Parathyroid adenoma (tissue), 2 donors: ENCODE measurements around the gene ZEB2.

Experiments used
- H2AFZ ChIP-seq: fragments of 300-600 bp; sonication (generic); one replicate; pipeline ENCODE4 v1.7.0; 2017; ENCODE audit warnings: antibody characterized with exemption, mild to moderate bottlenecking
- H3K27ac ChIP-seq: fragments of 300-600 bp; sonication (generic); one replicate; pipeline ENCODE4 v1.7.0; 2017
- H3K27me3 ChIP-seq: fragments of 300-600 bp; sonication (generic); one replicate; pipeline ENCODE4 v1.7.0; 2017; ENCODE audit warnings: low read length; ENCODE audit not compliant: control insufficient read depth, insufficient read depth
- H3K36me3 ChIP-seq: fragments of 300-600 bp; sonication (generic); one replicate; pipeline ENCODE4 v1.7.0; 2017; ENCODE audit warnings: low read length; ENCODE audit not compliant: control insufficient read depth, insufficient read depth
- H3K4me1 ChIP-seq: fragments of 300-600 bp; sonication (generic); one replicate; pipeline ENCODE4 v1.7.0; 2017; ENCODE audit warnings: control low read depth
- H3K4me2 ChIP-seq: fragments of 300-600 bp; sonication (generic); one replicate; pipeline ENCODE4 v1.7.0; 2017; ENCODE audit warnings: low read length
- H3K4me3 ChIP-seq: fragments of 300-600 bp; sonication (generic); one replicate; pipeline ENCODE4 v1.7.0; 2017; ENCODE audit warnings: low read depth, low read length
- H3K79me2 ChIP-seq: fragments of 300-600 bp; sonication (generic); one replicate; pipeline ENCODE4 v1.7.0; 2017; ENCODE audit warnings: control low read depth
- H3K9ac ChIP-seq: fragments of 300-600 bp; sonication (generic); one replicate; pipeline ENCODE4 v1.7.0; 2017; ENCODE audit warnings: mild to moderate bottlenecking
- H3K9me3 ChIP-seq: fragments of 300-600 bp; sonication (generic); one replicate; pipeline ENCODE4 v1.7.0; 2017; ENCODE audit warnings: low read length; ENCODE audit not compliant: control insufficient read depth
- CTCF ChIP-seq: fragments of 300-600 bp; sonication (generic); IDR thresholded peaks from one replicate; pipeline ENCODE4 v1.7.0; 2017; ENCODE audit warnings: antibody characterized with exemption, mild to moderate bottlenecking
- donor health status: primary hyperparathyroidism.

ZEB2 gene

GRCh38 chr2:144459937-144460336 is 60.0 kb downstream of the ZEB2 start:
- Histone ChIP-seq H2AFZ (no peak overlapping the region), H3K79me2 (no peaks in the 10 kb centered on the region)

DNA sequence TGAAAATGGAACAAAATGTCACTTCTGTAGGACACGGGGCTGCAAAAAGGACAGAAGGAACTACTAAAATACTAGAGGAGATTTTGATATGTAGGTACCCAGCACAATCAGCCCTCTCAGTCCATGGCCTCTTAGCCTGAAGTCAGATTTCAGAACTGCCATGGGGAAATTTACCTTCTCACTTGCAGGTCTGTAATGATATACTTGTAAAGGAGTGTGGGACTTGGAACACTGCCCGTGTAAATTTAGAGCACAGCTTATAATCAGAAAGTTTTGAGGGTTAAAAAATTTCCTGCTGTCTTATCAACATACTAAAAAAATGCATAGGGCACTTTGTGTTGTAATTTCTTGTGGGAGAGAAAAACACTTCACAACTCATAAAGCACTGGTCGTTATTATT is 60.6 kb downstream of the ZEB2 start:
- no peak overlapping the region for H3K27ac ChIP-seq
- H3K27me3 ChIP-seq = no peaks in the 10 kb centered on the region
- H3K4me3 ChIP-seq = no peak overlapping the region
- TF ChIP-seq CTCF = no peak
- H3K79me2 ChIP-seq = no peaks in the 10 kb centered on the region
- H3K9ac ChIP-seq = no peak overlapping the region
- no peak overlapping the region for H2AFZ ChIP-seq
- H3K9me3 ChIP-seq = no peaks in the 10 kb centered on the region
- H3K4me2 ChIP-seq = no peak overlapping the region
- no peaks in the 10 kb centered on the region for H3K36me3 ChIP-seq
- H3K4me1 ChIP-seq = no peaks in the 10 kb centered on the region

More at GRCh38 chr2:144459937-144460336, 60.0 kb downstream of the ZEB2 start:
- Histone ChIP-seq H3K9me3 (no peaks in the 10 kb centered on the region), H3K27me3 (no peaks in the 10 kb centered on the region), H3K36me3 (no peaks in the 10 kb centered on the region), H3K9ac (no peak overlapping the region), H3K4me3 (no peak overlapping the region), H3K27ac (no peak overlapping the region), H3K4me2 (no peak overlapping the region), H3K4me1 (no peaks in the 10 kb centered on the region)
- no peak for TF ChIP-seq CTCF

GRCh38 chr2:144458541-144458940 is 61.4 kb downstream of the ZEB2 start:
- Histone ChIP-seq H3K36me3 (no peaks in the 10 kb centered on the region), H3K9ac (no peak overlapping the region), H3K27me3 (no peaks in the 10 kb centered on the region), H3K9me3 (no peaks in the 10 kb centered on the region), H3K4me1 (no peaks in the 10 kb centered on the region), H3K4me3 (no peak overlapping the region), H3K27ac (no peak overlapping the region), H3K4me2 (no peak overlapping the region), H2AFZ (no peak overlapping the region), H3K79me2 (no peaks in the 10 kb centered on the region)
- TF ChIP-seq CTCF = no peak

DNA sequence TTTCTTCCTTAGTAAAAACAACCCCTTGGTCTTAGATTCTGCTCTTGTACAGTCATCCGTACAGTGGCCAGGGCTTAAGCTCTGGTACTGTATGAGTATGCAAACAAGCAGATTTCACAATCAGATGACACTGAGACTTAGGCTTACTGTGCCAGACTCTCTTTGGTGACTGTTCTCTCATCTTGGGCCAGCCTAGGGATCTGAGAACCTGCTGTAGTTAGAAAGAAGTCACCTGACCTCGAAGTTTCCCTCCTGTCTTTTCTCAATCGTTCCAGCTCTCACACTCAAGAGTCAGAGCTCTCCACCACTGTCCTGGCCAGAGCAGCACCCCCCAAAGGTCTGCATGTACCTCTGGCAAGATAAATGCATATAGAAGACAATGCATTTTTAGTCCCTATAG is 63.2 kb downstream of the ZEB2 start:
- H3K4me1 ChIP-seq = no peaks in the 10 kb centered on the region
- no peaks in the 10 kb centered on the region for H3K79me2 ChIP-seq
- H3K4me2 ChIP-seq = no peak overlapping the region
- H3K27ac ChIP-seq = no peak overlapping the region
- H3K9me3 ChIP-seq = no peaks in the 10 kb centered on the region
- H3K4me3 ChIP-seq = no peak overlapping the region
- no peak overlapping the region for H2AFZ ChIP-seq
- H3K27me3 ChIP-seq = no peaks in the 10 kb centered on the region
- no peak for TF ChIP-seq CTCF
- no peaks in the 10 kb centered on the region for H3K36me3 ChIP-seq
- no peak overlapping the region for H3K9ac ChIP-seq

GRCh38 chr2:144455987-144456386 is 63.9 kb downstream of the ZEB2 start:
- Histone ChIP-seq H3K9ac (no peak overlapping the region), H3K27ac (no peak overlapping the region), H3K36me3 (no peaks in the 10 kb centered on the region), H3K79me2 (no peaks in the 10 kb centered on the region), H3K9me3 (no peaks in the 10 kb centered on the region), H2AFZ (no peak overlapping the region), H3K27me3 (no peaks in the 10 kb centered on the region), H3K4me1 (no peaks in the 10 kb centered on the region), H3K4me2 (no peak overlapping the region), H3K4me3 (no peak overlapping the region)
- no peak for TF ChIP-seq CTCF
